ENCODE results near the gene NOS1AP.
"Not testable (repeated sequence)": the region's sequence is repeated elsewhere in the genome, so short reads cannot be mapped to it uniquely, and the experiment has no call there.

The NOS1AP gene

DNA sequence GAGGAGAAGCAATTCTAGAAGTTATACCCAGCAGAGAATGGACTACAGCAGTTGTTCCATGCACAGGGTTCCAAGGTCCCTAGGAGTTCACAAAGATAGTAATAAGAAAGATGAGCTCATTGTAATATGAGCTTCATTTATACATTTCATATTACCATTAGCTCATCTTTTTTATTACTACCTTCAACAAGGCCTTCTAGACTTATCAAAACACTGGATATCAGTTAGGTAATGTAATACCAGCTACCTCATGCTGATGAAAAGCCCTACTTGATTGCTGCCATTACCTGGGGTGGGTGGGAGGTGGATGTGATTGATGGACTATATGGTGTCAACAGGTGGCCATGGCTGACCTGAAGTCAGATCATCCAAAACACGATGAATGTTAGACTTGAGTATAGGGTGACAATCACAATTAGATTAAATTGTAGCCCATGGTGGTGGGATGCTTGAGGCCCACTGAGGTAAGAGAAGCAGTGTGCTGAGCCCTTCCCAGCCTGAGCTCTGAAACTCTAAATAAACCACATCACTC lies 273.0 kb downstream of the NOS1AP start:
- Histone ChIP-seq H3K27ac (no peak overlapping the region), H3K36me3 (replicated peaks) (no peaks in the 10 kb centered on the region), H3K4me3 (ENCODE audit: low read depth, low read length) (no peak overlapping the region), H3K27me3 (replicated peaks) (no peaks in the 10 kb centered on the region)
- TF ChIP-seq, protein P1, sequence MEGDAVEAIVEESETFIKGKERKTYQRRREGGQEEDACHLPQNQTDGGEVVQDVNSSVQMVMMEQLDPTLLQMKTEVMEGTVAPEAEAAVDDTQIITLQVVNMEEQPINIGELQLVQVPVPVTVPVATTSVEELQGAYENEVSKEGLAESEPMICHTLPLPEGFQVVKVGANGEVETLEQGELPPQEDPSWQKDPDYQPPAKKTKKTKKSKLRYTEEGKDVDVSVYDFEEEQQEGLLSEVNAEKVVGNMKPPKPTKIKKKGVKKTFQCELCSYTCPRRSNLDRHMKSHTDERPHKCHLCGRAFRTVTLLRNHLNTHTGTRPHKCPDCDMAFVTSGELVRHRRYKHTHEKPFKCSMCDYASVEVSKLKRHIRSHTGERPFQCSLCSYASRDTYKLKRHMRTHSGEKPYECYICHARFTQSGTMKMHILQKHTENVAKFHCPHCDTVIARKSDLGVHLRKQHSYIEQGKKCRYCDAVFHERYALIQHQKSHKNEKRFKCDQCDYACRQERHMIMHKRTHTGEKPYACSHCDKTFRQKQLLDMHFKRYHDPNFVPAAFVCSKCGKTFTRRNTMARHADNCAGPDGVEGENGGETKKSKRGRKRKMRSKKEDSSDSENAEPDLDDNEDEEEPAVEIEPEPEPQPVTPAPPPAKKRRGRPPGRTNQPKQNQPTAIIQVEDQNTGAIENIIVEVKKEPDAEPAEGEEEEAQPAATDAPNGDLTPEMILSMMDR (IDR thresholded peaks at IDR 0.05; ENCODE audit: low read depth, low read length, missing control alignments): no peak
- in situ Hi-C loops (cut with HindIII; ENCODE audit: low pct_ligation_motif_present, low sequenced_read_pairs): no loop called here
- no peak for DNase-seq

DNA sequence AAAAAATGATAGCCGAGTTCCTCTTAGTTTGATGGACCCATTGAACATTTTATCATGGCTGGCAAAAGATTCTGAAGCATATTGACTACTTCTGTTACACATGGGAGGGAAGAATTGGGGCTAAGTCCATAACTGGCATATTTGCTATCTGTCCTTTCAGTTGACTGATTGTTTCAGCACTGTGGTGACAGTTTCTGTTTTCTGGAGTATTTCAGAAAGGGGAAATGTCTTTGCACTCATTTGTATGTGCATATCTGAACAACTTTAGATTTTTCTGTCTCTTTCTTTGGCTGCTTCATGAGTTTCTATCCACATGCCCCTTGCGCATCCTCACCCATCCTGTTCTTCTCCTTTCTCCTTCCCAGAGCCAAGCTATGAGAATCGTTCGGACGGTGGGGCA lies 274.0 kb downstream of the NOS1AP start:
- H3K4me3 ChIP-seq (ENCODE audit: low read depth, low read length): no peak overlapping the region
- H3K36me3 ChIP-seq (replicated peaks): no peaks in the 10 kb centered on the region
- no peak for DNase-seq
- in situ Hi-C loops (cut with HindIII; ENCODE audit: low pct_ligation_motif_present, low sequenced_read_pairs): no loop called here
- TF ChIP-seq, protein P1 (IDR thresholded peaks at IDR 0.05; ENCODE audit: low read depth, low read length, missing control alignments): no peak
- no peaks in the 10 kb centered on the region for H3K27me3 ChIP-seq (replicated peaks)
- no peak overlapping the region for H3K27ac ChIP-seq

DNA sequence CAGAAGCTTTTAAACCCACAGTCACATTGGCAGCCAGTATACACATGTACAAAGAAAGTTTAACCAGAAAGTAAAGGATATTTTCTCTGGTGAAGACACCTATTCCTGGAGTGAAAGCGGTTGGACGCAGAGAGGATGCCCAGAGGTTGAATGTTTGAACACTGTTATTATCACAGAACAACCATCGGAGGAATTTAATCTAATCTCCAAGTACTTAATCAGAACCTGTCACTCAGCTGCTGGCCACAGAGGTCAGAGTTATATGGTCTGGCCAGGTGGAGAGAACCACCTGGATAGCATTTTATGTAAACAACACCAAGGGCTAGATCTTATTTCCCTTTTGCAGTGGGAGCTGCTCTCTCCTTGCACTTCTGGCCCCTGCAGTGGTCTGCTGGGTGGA lies 277.8 kb downstream of the NOS1AP start:
- Histone ChIP-seq H3K27me3 (replicated peaks) (no peaks in the 10 kb centered on the region), H3K4me3 (ENCODE audit: low read depth, low read length) (no peak overlapping the region), H3K36me3 (replicated peaks) (no peaks in the 10 kb centered on the region), H3K27ac (no peak overlapping the region)
- in situ Hi-C loops (cut with HindIII; ENCODE audit: low pct_ligation_motif_present, low sequenced_read_pairs): no loop called here
- DNase-seq: no peak
- TF ChIP-seq, protein P1 (IDR thresholded peaks at IDR 0.05; ENCODE audit: low read depth, low read length, missing control alignments): no peak

DNA sequence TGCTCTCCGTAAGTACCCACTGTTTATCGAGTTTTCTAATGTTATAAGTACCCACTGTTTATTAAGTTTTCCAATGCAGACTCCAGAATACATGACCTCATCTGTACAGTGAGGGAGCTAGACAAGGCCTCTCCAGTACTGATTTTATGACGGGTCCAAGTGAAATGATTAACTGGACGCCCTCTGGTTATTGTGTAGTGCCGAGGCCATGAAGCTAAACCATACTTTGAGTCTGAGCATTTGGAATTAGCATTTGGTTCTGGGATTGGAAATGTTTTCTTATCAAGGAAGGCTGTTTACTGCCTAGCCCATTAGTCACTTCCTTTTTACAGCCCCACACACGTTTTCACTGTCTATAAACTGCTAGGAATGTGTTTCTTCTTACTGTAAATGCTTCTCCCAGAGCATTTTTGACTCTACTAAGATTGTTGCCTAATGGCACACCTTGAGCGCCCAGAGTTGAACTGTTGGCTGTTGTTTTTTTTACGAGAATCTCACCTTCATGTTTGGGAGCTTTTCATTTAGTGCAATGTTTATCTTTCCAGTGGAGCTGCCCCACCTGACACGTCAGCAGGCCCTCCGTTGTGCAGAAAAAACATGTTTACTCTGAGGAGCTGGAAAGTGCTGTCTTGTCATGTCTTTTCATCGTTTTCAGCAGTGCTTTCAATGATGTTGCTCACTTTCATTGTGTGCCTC lies 280.3 kb downstream of the NOS1AP start:
- Histone ChIP-seq H3K27ac (peak overlapping the region; percentile 72), H3K4me3 (ENCODE audit: low read depth, low read length) (no peak overlapping the region), H3K27me3 (replicated peaks) (no peaks in the 10 kb centered on the region), H3K36me3 (replicated peaks) (no peaks in the 10 kb centered on the region)
- TF ChIP-seq, protein P1 (IDR thresholded peaks at IDR 0.05; ENCODE audit: low read depth, low read length, missing control alignments): no peak
- peak; percentile 74 for DNase-seq
- in situ Hi-C loops (cut with HindIII; ENCODE audit: low pct_ligation_motif_present, low sequenced_read_pairs): no loop called here

DNA sequence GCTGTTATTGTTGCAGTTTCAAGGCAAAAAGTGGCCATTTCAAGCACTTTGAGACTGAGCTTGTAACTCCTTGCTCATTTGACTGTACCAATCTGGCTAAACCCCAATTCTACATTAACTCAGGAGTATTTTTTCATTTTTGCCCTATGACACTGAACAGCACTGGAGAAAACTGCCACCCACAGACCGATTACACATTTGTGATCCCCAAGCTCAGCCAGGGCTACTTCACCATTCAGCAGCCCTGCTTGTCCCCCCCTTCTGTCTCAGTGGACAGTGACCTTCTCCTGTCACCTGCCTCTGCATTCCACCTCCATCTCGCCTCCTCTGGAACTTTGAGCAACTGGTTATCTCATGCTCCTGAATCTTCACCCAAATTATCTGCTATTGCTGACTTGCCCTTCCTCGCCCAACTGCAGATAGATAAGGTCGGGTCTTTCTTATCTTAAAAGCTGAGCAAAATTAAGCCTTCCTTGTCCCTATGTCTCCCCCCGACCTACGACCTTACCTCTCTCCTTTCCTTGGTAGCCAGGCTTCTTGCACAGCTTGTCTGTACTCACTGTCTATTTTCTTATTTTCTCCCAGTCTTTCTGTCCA lies 281.9 kb downstream of the NOS1AP start:
- no peak overlapping the region for H3K27ac ChIP-seq
- H3K4me3 ChIP-seq (ENCODE audit: low read depth, low read length): no peak overlapping the region
- TF ChIP-seq, protein P1 (IDR thresholded peaks at IDR 0.05; ENCODE audit: low read depth, low read length, missing control alignments): no peak
- in situ Hi-C loops (cut with HindIII; ENCODE audit: low pct_ligation_motif_present, low sequenced_read_pairs): no loop called here
- H3K27me3 ChIP-seq (replicated peaks): no peaks in the 10 kb centered on the region
- no peak for DNase-seq
- no peaks in the 10 kb centered on the region for H3K36me3 ChIP-seq (replicated peaks)

DNA sequence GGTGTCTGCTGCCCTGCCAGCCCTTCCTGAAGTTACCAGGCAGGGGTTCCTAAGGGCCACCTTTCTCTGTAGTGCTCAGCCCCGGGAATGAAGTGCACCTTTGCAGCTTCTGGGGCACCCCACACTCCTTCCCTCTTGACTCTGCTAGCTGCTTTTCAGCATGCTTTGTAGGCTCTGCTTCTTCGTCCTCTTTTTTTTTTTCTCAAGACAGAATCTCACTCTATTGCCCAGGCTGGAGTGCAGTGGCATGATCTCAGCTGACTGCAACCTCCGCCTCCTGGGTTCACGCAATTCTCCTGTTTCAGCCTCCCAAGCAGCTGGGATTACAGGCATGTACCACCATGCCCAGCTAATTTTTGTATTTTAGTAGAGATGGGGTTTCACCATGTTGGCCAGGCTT lies 282.4 kb downstream of the NOS1AP start:
- H3K27ac ChIP-seq; H3K4me3 ChIP-seq (ENCODE audit: low read depth, low read length); in situ Hi-C loops (cut with HindIII; ENCODE audit: low pct_ligation_motif_present, low sequenced_read_pairs); H3K27me3 ChIP-seq (replicated peaks); H3K36me3 ChIP-seq (replicated peaks); DNase-seq: not testable (repeated sequence)
